HG02610 (cell line): Measurements from ENCODE around the gene FAM168A.

Source experiments
- ATAC-seq: cut with Tn5 transposase; IDR thresholded peaks from one replicate; pipeline ENCODE4 v1.9.1; 2021; ENCODE audit warnings: mild to moderate bottlenecking, moderate library complexity; ENCODE audit not compliant: unreplicated experiment

The FAM168A gene, protein sequence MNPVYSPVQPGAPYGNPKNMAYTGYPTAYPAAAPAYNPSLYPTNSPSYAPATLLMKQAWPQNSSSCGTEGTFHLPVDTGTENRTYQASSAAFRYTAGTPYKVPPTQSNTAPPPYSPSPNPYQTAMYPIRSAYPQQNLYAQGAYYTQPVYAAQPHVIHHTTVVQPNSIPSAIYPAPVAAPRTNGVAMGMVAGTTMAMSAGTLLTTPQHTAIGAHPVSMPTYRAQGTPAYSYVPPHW

DNA sequence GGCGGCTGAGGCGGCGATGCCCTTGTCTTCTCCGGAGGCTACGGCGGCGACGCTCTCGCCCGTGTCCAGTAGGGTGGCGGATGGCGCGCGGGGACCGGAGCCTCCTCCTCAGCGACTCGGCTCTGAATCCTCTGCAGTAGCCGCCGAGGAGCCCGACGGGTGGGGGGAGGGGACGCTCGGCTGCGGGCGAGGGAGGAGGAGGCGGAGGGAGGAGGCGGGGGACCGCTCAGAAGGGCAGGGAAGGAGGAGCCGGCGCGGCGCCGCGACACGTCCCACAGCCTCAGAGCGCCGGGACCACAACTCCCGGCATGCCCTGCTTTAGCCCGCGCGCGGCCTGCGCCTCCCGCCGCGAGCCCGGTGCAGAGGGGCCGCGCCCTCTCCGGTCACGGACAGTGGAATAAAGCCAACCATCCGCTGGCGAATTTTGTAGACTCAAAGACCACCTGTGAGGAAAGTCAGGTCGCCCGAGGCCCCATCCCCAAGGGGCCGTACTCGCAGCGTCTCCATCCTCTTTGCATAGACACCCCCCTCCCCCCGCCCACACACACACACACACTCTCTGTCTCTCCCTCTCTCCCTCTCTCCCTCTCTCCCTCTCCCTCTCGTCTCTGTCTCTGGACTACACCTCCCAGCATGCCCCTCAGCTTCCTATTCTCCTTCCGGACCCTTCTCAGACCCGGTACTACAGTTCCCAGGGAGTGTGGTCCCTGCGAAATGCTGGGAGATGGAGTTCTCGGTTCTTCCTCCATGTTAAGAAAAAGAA lies at the start of gene FAM168A:
TSS of gene FAM168A (minus strand) at position 157 of the 763 bp plus-strand sequence. CDS start 129,638 bp downstream, outside the sequence.
- ATAC-seq: peak; percentile 92

- no peak for ATAC-seq
Measured at GRCh38 chr11:73647459-73648100, 49.7 kb upstream of the FAM168A start.

- ATAC-seq: no peak
Measured at GRCh38 chr11:73645972-73646631, 48.2 kb upstream of the FAM168A start, which contains the start of gene PLEKHB1. Gene PLEKHB1 (plus strand): TSS chr11:73646581. CDS start chr11:73646609, 28 bp downstream.

DNA sequence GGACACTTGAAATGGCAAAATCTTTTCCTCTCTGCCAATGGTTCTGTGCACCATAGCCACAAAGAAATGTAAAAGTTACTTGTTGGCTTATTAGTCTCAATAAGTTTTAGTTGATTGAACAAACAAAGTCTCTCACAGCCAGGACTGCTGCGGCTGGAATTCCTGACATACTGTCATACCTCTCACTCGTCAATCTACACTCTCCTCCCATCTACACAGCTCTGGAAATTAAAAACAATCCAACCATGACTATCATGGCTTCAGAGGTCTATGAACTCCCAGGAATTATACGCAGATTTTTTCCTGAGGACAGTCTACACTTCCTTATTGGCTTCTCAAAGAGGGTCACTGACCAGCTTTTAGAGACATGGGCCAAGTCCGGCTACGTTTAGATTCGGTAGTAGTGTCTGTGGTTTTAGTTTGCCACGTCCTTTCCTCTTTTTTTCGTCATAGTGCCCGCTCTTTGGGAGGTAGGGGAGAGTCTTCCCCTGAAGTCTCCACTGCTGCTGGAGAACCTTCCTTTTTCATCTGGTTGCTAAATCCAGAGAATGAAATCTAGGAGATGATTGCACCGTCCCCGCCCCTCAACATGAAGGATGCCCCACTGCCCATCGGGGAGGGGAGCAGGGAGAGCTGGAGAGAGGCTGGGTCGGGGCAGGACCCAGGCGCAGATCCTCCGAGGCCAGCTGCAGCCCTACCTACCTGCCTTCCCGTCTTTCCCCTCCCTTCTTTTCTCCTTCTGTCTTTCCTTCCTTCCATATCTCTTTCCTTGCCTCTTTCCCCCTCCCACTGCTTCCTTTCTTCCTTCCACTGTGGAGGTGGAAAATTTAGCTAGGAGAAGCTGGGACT lies 47.4 kb upstream of the FAM168A start:
- no peak for ATAC-seq

- no peak for ATAC-seq
Measured at GRCh38 chr11:73641668-73642067, 43.8 kb upstream of the FAM168A start.

- no peak for ATAC-seq
Measured at GRCh38 chr11:73640592-73640991, 42.7 kb upstream of the FAM168A start.

DNA sequence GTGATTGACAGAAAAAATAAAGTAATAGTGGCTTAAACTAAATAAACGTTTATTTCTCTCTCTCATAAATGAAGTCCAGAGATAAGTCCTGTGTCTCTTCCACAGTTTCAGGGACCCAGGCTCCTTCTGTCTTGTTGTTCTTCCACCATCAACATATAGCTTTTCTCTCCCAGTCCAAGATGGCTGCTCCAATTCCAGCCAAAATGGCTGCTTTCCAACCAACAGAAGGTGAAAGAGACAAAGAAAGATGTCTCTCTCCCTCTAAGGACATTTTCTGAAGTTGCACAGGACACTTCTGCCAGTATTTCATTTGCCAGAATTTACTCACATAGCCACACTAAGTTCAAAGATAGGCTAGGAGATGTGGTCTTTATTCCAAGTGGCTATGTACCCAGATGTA lies 39.1 kb upstream of the FAM168A start:
- ATAC-seq: no peak

GRCh38 chr11:73636249-73636648 lies 38.3 kb upstream of the FAM168A start:
- no peak for ATAC-seq

GRCh38 chr11:73635721-73636120 lies 37.8 kb upstream of the FAM168A start:
- no peak for ATAC-seq

- no peak for ATAC-seq
Measured at GRCh38 chr11:73633999-73634398, 36.1 kb upstream of the FAM168A start.

- ATAC-seq: no peak
Measured at GRCh38 chr11:73632996-73633395, 35.1 kb upstream of the FAM168A start.

GRCh38 chr11:73629907-73630306 lies 32.0 kb upstream of the FAM168A start:
- no peak for ATAC-seq

DNA sequence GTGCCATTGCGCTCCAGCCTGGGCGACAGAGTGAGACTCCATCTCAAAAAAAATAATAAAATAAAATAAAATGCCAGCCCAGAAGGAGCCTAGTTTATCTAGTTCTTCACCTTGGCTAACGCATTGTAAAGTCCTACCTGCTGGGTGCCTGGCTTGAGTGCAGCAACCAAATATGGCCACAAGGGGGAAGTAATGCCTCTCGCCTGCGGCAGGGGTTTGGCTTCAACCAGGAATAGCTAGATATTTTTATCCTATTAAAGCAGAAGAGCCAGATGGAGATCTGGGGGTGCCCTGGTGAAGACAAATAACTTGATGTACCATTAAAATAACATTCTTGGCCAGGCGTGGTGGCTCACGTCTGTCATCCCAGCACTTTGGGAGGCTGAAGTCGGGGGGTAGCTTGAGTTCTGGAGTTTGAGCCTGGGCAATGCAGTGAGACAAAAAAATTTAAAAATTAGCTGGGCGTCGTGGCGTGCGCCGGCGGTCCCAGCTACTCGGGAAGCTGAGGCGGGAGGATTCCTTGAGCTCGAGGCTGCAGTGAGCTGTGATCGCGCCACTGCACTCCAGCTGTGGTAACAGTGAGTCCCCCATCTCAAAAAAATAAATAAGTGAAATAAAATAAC lies 27.9 kb upstream of the FAM168A start:
- ATAC-seq: no peak

DNA sequence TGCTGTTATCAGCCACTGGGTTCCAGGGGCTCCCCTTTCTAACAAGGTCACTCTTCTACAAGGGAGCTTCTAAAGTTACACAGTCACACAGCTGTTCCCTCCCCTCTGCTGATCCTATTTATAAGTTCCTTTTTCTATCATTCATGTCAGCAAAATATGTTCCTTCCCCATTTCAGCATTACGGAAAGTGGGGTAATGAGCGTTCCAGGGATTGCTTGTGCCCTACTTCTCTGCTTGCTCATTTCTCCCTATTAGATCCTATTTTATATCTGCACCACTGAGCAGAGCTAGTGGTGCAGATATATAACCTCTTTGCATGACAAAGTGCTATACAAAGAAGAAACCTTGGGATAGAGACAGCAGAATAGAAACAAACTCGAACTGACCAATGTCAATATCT lies 25.8 kb upstream of the FAM168A start:
- no peak for ATAC-seq

GRCh38 chr11:73622926-73623593 lies 25.1 kb upstream of the FAM168A start:
- ATAC-seq: no peak

GRCh38 chr11:73614591-73614990 lies 16.7 kb upstream of the FAM168A start:
- no peak for ATAC-seq

- no peak for ATAC-seq
Measured at GRCh38 chr11:73612601-73613140, 14.8 kb upstream of the FAM168A start.

GRCh38 chr11:73598719-73599379 lies 937 bp upstream of the FAM168A start:
- no peak for ATAC-seq
